Endothelial cell of umbilical vein (primary cell): ENCODE data around the gene SYNPR. TPM values are rescaled to one million over a fixed set of nuclear protein-coding genes. Genes with fewer than 3 reads are reported as not detected.

ENCODE experiments used
- BruUV-seq: library from RNA; stranded (reverse); fragments of 400-500 nt; replicated peaks from 2 replicates; lab custom pipeline; 2021; lab: Mats Ljungman, UMichigan
- CTCF ChIA-PET: fragments of 300-600, 350-600 bp; sonication (Branson Sonifier 250); formaldehyde crosslinking; loops from one replicate; lab custom pipeline; 2021; ENCODE audit warnings: antibody characterized with exemption, inconsistent platforms; lab: Charles Lee
- POLR2A ChIA-PET: fragments of 300-600, 350-600 bp; sonication (Branson Sonifier 250); formaldehyde crosslinking; loops from one replicate; lab custom pipeline; 2021; ENCODE audit warnings: antibody characterized with exemption, inconsistent platforms; lab: Charles Lee
- DNase-seq: peaks from one replicate; pipeline ENCODE4 v3.0.0-alpha.2; 2011; ENCODE audit warnings: low read depth, low spot score
- FAIRE-seq: peaks from 2 replicates; lab custom pipeline; 2011; peaks lifted over from hg19 to GRCh38; lab: Jason Lieb, UNC
- H2AFZ ChIP-seq: 2 replicates; pipeline ENCODE4 v1.6.0; 2012; ENCODE audit warnings: low read depth, low read length, control low read depth, inconsistent platforms
- H3K27ac ChIP-seq: 2 replicates; pipeline ENCODE4 v1.5.1; 2011; ENCODE audit warnings: low read depth, mild to moderate bottlenecking, control low read depth, low read length, moderate library complexity; ENCODE audit not compliant: insufficient read depth
- H3K27me3 ChIP-seq, 2 experiments: 2 replicates each; pipeline versions ENCODE4 v1.6.0 to v1.6.1; 2011; ENCODE audit warnings: low read length in 2 of 2, mixed read lengths in 1 of 2; ENCODE audit not compliant: control insufficient read depth in 2 of 2, insufficient read depth in 2 of 2
- H3K36me3 ChIP-seq, 2 experiments: 2 replicates in 1 of 2; 3 replicates in 1 of 2; pipeline ENCODE4 v1.5.1; 2011; ENCODE audit warnings: low read length in 2 of 2, mild to moderate bottlenecking in 1 of 2, moderate library complexity in 1 of 2; ENCODE audit not compliant: control insufficient read depth in 2 of 2, insufficient read depth in 2 of 2; ENCODE audit errors: extremely low read depth in 1 of 2
- H3K4me1 ChIP-seq: 3 replicates; pipeline ENCODE4 v1.5.1; 2011; ENCODE audit warnings: mild to moderate bottlenecking, low read length; ENCODE audit not compliant: control insufficient read depth, insufficient read depth; ENCODE audit errors: extremely low read depth
- H3K4me2 ChIP-seq: 2 replicates; pipeline ENCODE4 v1.6.1; 2011; ENCODE audit warnings: low read length, control low read depth, mixed read lengths; ENCODE audit not compliant: insufficient read depth
- H3K4me3 ChIP-seq, 3 experiments: fragments of 200-600 bp in 1 of 3; sonication (generic), shearing (Covaris generic) in 1 of 3; replicated peaks in 1 of 3; 2 replicates each; pipeline ENCODE4 v1.5.1; 2011 to 2016; ENCODE audit warnings: control low read depth in 3 of 3, low read length in 3 of 3, mild to moderate bottlenecking in 2 of 3, inconsistent platforms in 1 of 3, low read depth in 1 of 3, moderate library complexity in 1 of 3; ENCODE audit not compliant: insufficient read depth in 1 of 3
- H3K79me2 ChIP-seq: 2 replicates; pipeline ENCODE4 v1.6.0; 2012; ENCODE audit warnings: low read length, inconsistent platforms; ENCODE audit not compliant: control insufficient read depth, insufficient read depth
- H3K9ac ChIP-seq: replicated peaks from 2 replicates; pipeline ENCODE3; 2011; ENCODE audit warnings: low read length, control low read depth; ENCODE audit not compliant: insufficient read depth; ENCODE audit errors: extremely low read depth
- H3K9me1 ChIP-seq: replicated peaks from 3 replicates; pipeline ENCODE4 v1.6.0; 2011; ENCODE audit warnings: mild to moderate bottlenecking, low read length; ENCODE audit not compliant: control insufficient read depth, insufficient read depth; ENCODE audit errors: extremely low read depth
- H3K9me3 ChIP-seq: replicated peaks from 2 replicates; pipeline ENCODE4 v1.5.1; 2012; ENCODE audit warnings: low read length, inconsistent platforms; ENCODE audit not compliant: control insufficient read depth, insufficient read depth
- H4K20me1 ChIP-seq: replicated peaks from 2 replicates; pipeline ENCODE3; 2011; ENCODE audit warnings: mild to moderate bottlenecking, low read length; ENCODE audit not compliant: control insufficient read depth, insufficient read depth; ENCODE audit errors: extremely low read depth
- CTCF ChIP-seq, 2 donors: IDR thresholded peaks; 1 replicate in 1 of 2; 2 replicates in 1 of 2; pipeline ENCODE4 v1.5.1; 2011; ENCODE audit warnings: low read length in 2 of 2, mild to moderate bottlenecking in 2 of 2, moderate library complexity in 2 of 2, control low read depth in 1 of 2, inconsistent platforms in 1 of 2, low read depth in 1 of 2; ENCODE audit not compliant: insufficient read depth in 1 of 2; ENCODE audit errors: extremely low read depth in 1 of 2
- EZH2 ChIP-seq: IDR thresholded peaks from 2 replicates; pipeline ENCODE4 v1.6.1; 2012; ENCODE audit warnings: borderline replicate concordance, low read depth, mild to moderate bottlenecking, moderate library complexity, low read length, inconsistent platforms; ENCODE audit not compliant: severe bottlenecking
- FOS ChIP-seq: IDR thresholded peaks from 2 replicates; pipeline ENCODE4 v1.6.1; 2011; ENCODE audit warnings: mild to moderate bottlenecking, low read length, moderate library complexity, borderline replicate concordance; ENCODE audit not compliant: insufficient read depth
- GATA2 ChIP-seq: IDR thresholded peaks from 2 replicates; pipeline ENCODE4 v1.7.0; 2011; ENCODE audit warnings: low read depth, mild to moderate bottlenecking, moderate library complexity, mixed read lengths, low read length; ENCODE audit not compliant: insufficient read length, insufficient read depth
- JUN ChIP-seq: IDR thresholded peaks from 2 replicates; pipeline ENCODE4 v1.6.1; 2011; ENCODE audit warnings: borderline replicate concordance, low read depth; ENCODE audit not compliant: insufficient read length, insufficient read depth
- MAX ChIP-seq: IDR thresholded peaks from 2 replicates; pipeline ENCODE4 v1.6.1; 2011; ENCODE audit not compliant: insufficient read depth, insufficient read length
- MYC ChIP-seq: IDR thresholded peaks from one replicate; pipeline ENCODE4 v1.6.1; 2011; ENCODE audit warnings: mild to moderate bottlenecking, low read depth, low read length
- POLR2A ChIP-seq: IDR thresholded peaks from 2 replicates; pipeline ENCODE4 v1.6.1; 2012; ENCODE audit warnings: low read depth, mild to moderate bottlenecking, control low read depth, low read length
- POLR2AphosphoS5 ChIP-seq: IDR thresholded peaks from 2 replicates; pipeline ENCODE4 v1.6.1; 2012; ENCODE audit warnings: low read depth, mild to moderate bottlenecking, control low read depth, low read length, moderate library complexity; ENCODE audit not compliant: insufficient read depth
- dilution Hi-C: fragments of 300-500 bp; cut with MboI; formaldehyde crosslinking; loops from one replicate; pipeline ENCODE4 v1.15.0; 2019; ENCODE audit warnings: low sequenced_read_pairs; ENCODE audit not compliant: extremely low pct_ligation_motif_present
- intact Hi-C: fragments of 100-400 bp; cut with micrococcal nuclease; formaldehyde crosslinking; loops from one replicate; pipeline ENCODE4 v1.10.0; 2022
- polyA plus RNA-seq, 4 experiments: library from polyadenylated mRNA; depleted of rRNA in 3 of 4; stranded (reverse) in 3 of 4; unstranded in 1 of 4; fragments of >200 nt; gene quantifications; 2 replicates each; pipeline versions ENCODE4 v1.2.1 to v1.2.3, GENCODE V29; 2011 to 2012; ENCODE audit warnings: missing spikeins in 1 of 4
- total RNA-seq: library from RNA; stranded (reverse); gene quantifications from 2 replicates; pipeline ENCODE4 v1.2.3, GENCODE V29; 2021

Gene SYNPR
- total and polyA plus RNA-seq, 2 donors (not counting 3 experiments of a cell fraction or from before 2014, with no cell fraction given) = not detected

GRCh38 chr3:63274359-63274758 lies 3.7 kb upstream of the SYNPR start:
- Histone ChIP-seq H3K9ac (no peak overlapping the region), H4K20me1 (no peaks in the 10 kb centered on the region), H3K27me3 (peaks cover 3 to 6% of the 10 kb centered on the region in 2 experiments), H3K36me3 (no peaks in the 10 kb centered on the region), H3K4me1 (no peaks in the 10 kb centered on the region), H3K9me1 (no peaks in the 10 kb centered on the region), H3K4me2 (no peak overlapping the region), H3K9me3 (no peaks in the 10 kb centered on the region), H3K27ac (no peak overlapping the region), H3K79me2 (no peaks in the 10 kb centered on the region), H2AFZ (no peak overlapping the region), H3K4me3 (no peak overlapping the region)
- ChIA-PET CTCF (no interaction called here), POLR2A (no interaction called here)
- FAIRE-seq = no peak
- TF ChIP-seq JUN (no peak), POLR2A (no peak), MYC (no peak)
- no TSS peak for BruUV-seq
- no peak for DNase-seq
- intact Hi-C loops (no loop called here), dilution Hi-C loops (no loop called here)

GRCh38 chr3:63279005-63279841 lies 1.1 kb downstream of the SYNPR start:
- no peaks in the 10 kb centered on the region for H3K9me1 ChIP-seq

More at GRCh38 chr3:63279005-63279841, 1.1 kb downstream of the SYNPR start:
- no peaks in the 10 kb centered on the region for H4K20me1 ChIP-seq
- H3K27me3 ChIP-seq = peaks cover 7 to 8% of the 10 kb centered on the region in 2 experiments
- no peaks in the 10 kb centered on the region for H3K9me3 ChIP-seq
- ChIA-PET CTCF (no interaction called here), POLR2A (no interaction called here)
- H3K79me2 ChIP-seq = no peaks in the 10 kb centered on the region
- no peak overlapping the region for H3K9ac ChIP-seq
- TF ChIP-seq JUN (no peak), MYC (no peak), GATA2 (no peak), POLR2A (no peak), CTCF (IDR thresholded peaks at IDR 0.05; ENCODE audit: extremely low read depth in 1 of 2, insufficient read depth in 1 of 2, low read depth in 1 of 2, low read length in 2 of 2) (no peak), POLR2AphosphoS5 (no peak), EZH2 (no peak), MAX (no peak), FOS (no peak)
- no peak overlapping the region for H3K4me3 ChIP-seq
- no peak for DNase-seq
- FAIRE-seq = no peak
- intact Hi-C loops = no loop called here
- no TSS peak for BruUV-seq
- dilution Hi-C loops = no loop called here
- H2AFZ ChIP-seq = no peak overlapping the region
- H3K4me2 ChIP-seq = no peak overlapping the region
- H3K27ac ChIP-seq = no peak overlapping the region
- no peaks in the 10 kb centered on the region for H3K4me1 ChIP-seq
- no peaks in the 10 kb centered on the region for H3K36me3 ChIP-seq
